ENCODE data around the gene CCL26. TPM values are rescaled to one million over a fixed set of nuclear protein-coding genes. Genes with fewer than 3 reads are reported as not detected.
"Not testable (repeated sequence)": the region's sequence is repeated elsewhere in the genome, so short reads cannot be mapped to it uniquely, and the experiment has no call there.

The CCL26 gene
- total and polyA plus RNA-seq, 2 donors (not counting 3 experiments of a cell fraction or from before 2014, with no cell fraction given): not detected

DNA sequence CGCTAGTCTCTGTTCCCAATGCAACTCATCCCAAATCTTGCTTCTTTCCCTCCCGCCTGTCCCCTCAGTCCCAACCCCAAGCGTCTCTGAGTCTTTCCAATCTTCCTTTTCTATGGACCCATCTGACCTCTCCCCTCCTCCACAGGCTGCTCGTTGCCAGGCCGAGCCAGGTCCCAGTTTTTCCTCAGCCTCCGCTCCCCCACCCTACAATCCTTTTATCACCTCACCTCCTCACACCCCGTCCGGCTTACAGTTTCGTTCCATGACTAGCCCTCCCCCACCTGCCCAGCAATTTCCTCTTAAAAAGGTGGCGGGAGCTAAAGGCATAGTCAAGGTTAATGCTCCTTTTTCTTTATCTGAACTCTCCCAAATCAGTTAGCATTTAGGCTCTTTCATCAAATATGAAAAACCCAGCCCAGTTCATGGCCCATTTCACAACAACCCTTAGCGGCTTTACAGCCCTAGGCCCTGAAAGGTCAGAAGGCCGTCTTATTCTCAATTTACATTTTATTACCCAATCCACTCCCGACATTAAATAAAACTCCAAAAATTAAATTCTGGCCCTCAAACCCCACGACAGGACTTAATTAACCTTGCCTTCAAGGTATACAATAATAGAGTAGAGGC is 8.7 kb upstream of the CCL26 start:
- POLR2A ChIA-PET; H3K4me2 ChIP-seq (ENCODE audit: insufficient read depth, low read length); H3K79me2 ChIP-seq (ENCODE audit: control insufficient read depth, insufficient read depth, low read length); H2AFZ ChIP-seq (ENCODE audit: low read depth, low read length); H3K36me3 ChIP-seq (ENCODE audit: control insufficient read depth in 2 of 2, extremely low read depth in 1 of 2, insufficient read depth in 2 of 2, low read length in 2 of 2); H3K4me3 ChIP-seq (replicated peaks in 1 of 3; ENCODE audit: insufficient read depth in 1 of 3, low read depth in 1 of 3, low read length in 3 of 3); intact Hi-C loops (cut with micrococcal nuclease); H3K27ac ChIP-seq (ENCODE audit: insufficient read depth, low read depth, low read length); H4K20me1 ChIP-seq (replicated peaks; ENCODE audit: control insufficient read depth, extremely low read depth, insufficient read depth, low read length); dilution Hi-C loops (cut with MboI; ENCODE audit: extremely low pct_ligation_motif_present, low sequenced_read_pairs); CTCF ChIA-PET; DNase-seq (ENCODE audit: low read depth, low spot score); BruUV-seq (replicated peaks); FAIRE-seq; H3K9me1 ChIP-seq (replicated peaks; ENCODE audit: control insufficient read depth, extremely low read depth, insufficient read depth, low read length); H3K27me3 ChIP-seq (ENCODE audit: control insufficient read depth in 2 of 2, insufficient read depth in 2 of 2, low read length in 2 of 2); H3K4me1 ChIP-seq (ENCODE audit: control insufficient read depth, extremely low read depth, insufficient read depth, low read length); H3K9ac ChIP-seq (replicated peaks; ENCODE audit: extremely low read depth, insufficient read depth, low read length); H3K9me3 ChIP-seq (replicated peaks; ENCODE audit: control insufficient read depth, insufficient read depth, low read length): not testable (repeated sequence)

DNA sequence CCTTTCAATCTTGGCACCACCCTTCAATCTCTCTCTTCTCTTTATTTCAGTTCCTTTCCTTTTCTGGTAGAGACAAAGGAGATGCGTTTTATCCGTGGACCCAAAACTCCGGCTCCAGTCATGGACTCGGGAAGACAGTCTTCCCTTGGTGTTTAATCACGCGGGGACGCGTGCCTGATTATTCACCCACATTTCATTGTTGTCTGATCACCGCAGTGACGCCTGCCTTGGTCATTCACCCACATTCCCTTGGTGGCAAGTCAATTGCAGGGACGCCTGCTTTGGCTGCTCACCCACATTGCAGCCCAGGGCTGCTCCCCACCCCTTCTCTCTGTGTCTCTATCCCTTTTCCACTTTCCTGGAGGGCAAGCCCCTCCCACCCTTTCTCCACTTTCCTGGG is 7.5 kb upstream of the CCL26 start:
- H3K79me2 ChIP-seq (ENCODE audit: control insufficient read depth, insufficient read depth, low read length); H3K36me3 ChIP-seq (ENCODE audit: control insufficient read depth in 2 of 2, extremely low read depth in 1 of 2, insufficient read depth in 2 of 2, low read length in 2 of 2); H3K9ac ChIP-seq (replicated peaks; ENCODE audit: extremely low read depth, insufficient read depth, low read length); H3K4me2 ChIP-seq (ENCODE audit: insufficient read depth, low read length); DNase-seq (ENCODE audit: low read depth, low spot score); H3K9me3 ChIP-seq (replicated peaks; ENCODE audit: control insufficient read depth, insufficient read depth, low read length); H3K9me1 ChIP-seq (replicated peaks; ENCODE audit: control insufficient read depth, extremely low read depth, insufficient read depth, low read length); H3K4me1 ChIP-seq (ENCODE audit: control insufficient read depth, extremely low read depth, insufficient read depth, low read length); H3K27ac ChIP-seq (ENCODE audit: insufficient read depth, low read depth, low read length); POLR2A ChIA-PET; H3K27me3 ChIP-seq (ENCODE audit: control insufficient read depth in 2 of 2, insufficient read depth in 2 of 2, low read length in 2 of 2); dilution Hi-C loops (cut with MboI; ENCODE audit: extremely low pct_ligation_motif_present, low sequenced_read_pairs); BruUV-seq (replicated peaks); H2AFZ ChIP-seq (ENCODE audit: low read depth, low read length); H3K4me3 ChIP-seq (replicated peaks in 1 of 3; ENCODE audit: insufficient read depth in 1 of 3, low read depth in 1 of 3, low read length in 3 of 3); intact Hi-C loops (cut with micrococcal nuclease); CTCF ChIA-PET; FAIRE-seq; H4K20me1 ChIP-seq (replicated peaks; ENCODE audit: control insufficient read depth, extremely low read depth, insufficient read depth, low read length): not testable (repeated sequence)

DNA sequence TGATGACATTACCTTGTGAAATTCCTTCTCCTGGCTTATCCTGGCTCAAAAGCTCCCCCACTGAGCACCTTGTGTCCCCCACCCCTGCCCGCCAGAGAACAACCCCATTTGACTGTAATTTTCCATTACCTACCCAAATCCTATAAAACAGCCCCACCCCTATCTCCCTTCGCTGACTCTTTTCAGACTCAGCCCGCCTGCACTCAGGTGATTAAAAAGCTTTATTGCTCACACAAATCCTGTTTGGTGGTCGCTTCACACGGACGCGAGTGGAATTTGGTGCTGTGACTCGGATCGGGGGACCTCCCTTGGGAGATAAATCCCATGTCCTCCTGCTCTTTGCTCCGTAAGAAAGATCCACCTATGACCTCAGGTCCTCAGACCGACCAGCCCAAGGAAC is 7.0 kb upstream of the CCL26 start:
- H3K79me2 ChIP-seq (ENCODE audit: control insufficient read depth, insufficient read depth, low read length); FAIRE-seq; H3K27ac ChIP-seq (ENCODE audit: insufficient read depth, low read depth, low read length); H3K36me3 ChIP-seq (ENCODE audit: control insufficient read depth in 2 of 2, extremely low read depth in 1 of 2, insufficient read depth in 2 of 2, low read length in 2 of 2); intact Hi-C loops (cut with micrococcal nuclease); POLR2A ChIA-PET; H2AFZ ChIP-seq (ENCODE audit: low read depth, low read length); H3K4me2 ChIP-seq (ENCODE audit: insufficient read depth, low read length); dilution Hi-C loops (cut with MboI; ENCODE audit: extremely low pct_ligation_motif_present, low sequenced_read_pairs); H3K4me3 ChIP-seq (replicated peaks in 1 of 3; ENCODE audit: insufficient read depth in 1 of 3, low read depth in 1 of 3, low read length in 3 of 3); H4K20me1 ChIP-seq (replicated peaks; ENCODE audit: control insufficient read depth, extremely low read depth, insufficient read depth, low read length); H3K9ac ChIP-seq (replicated peaks; ENCODE audit: extremely low read depth, insufficient read depth, low read length); H3K9me1 ChIP-seq (replicated peaks; ENCODE audit: control insufficient read depth, extremely low read depth, insufficient read depth, low read length); H3K27me3 ChIP-seq (ENCODE audit: control insufficient read depth in 2 of 2, insufficient read depth in 2 of 2, low read length in 2 of 2); H3K9me3 ChIP-seq (replicated peaks; ENCODE audit: control insufficient read depth, insufficient read depth, low read length); H3K4me1 ChIP-seq (ENCODE audit: control insufficient read depth, extremely low read depth, insufficient read depth, low read length); CTCF ChIA-PET; DNase-seq (ENCODE audit: low read depth, low spot score); BruUV-seq (replicated peaks): not testable (repeated sequence)

Measured in endothelial cell of umbilical vein (primary cell).